ENCODE data around the gene C1QTNF6.

GRCh38 chr22:37226087-37226486, 38.0 kb upstream of the C1QTNF6 start:
- no peak for TF ChIP-seq TAF1 (IDR thresholded peaks at IDR 0.05; ENCODE audit: borderline replicate concordance, insufficient read depth, low read length)
- no peak for TF ChIP-seq POLR2AphosphoS5 (IDR thresholded peaks at IDR 0.05; ENCODE audit: low read depth, low read length)

Measured in PFSK-1 (cell line).